SH-SY5Y (cell line): ENCODE data around the gene AGBL1.

Experiments used
- GATA2 ChIP-seq: IDR thresholded peaks from 2 replicates; pipeline ENCODE4 v1.6.1; 2011; ENCODE audit warnings: mild to moderate bottlenecking, low read depth, low read length
- GATA3 ChIP-seq: IDR thresholded peaks from 2 replicates; pipeline ENCODE4 v1.6.1; 2011; ENCODE audit warnings: low read depth, mild to moderate bottlenecking, low read length, moderate library complexity

DNA sequence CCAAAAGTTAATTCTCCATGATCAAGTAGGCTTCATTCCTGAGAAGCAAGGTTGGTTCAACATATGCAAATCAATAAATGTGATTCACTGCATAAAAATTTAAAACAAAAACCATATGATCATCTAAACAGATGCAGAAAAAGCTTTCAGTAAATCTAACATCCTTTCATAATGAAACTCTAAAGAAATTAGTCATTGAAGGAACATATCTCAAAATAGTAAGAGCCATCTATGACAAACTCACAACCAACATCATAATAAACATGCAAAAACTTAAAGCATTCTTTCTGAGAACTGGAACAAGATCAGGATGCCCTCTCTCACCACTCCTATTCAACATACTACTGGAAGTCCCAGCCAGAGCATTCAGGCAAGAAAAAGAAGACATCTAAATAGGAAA is 254.1 kb downstream of the AGBL1 start:
- TF ChIP-seq GATA2: no peak
- no peak for TF ChIP-seq GATA3
